NCI-H146 (cell line): ENCODE results near the gene MUC12.
"Not testable (repeated sequence)": the region's sequence is repeated elsewhere in the genome, so short reads cannot be mapped to it uniquely, and the experiment has no call there.

ENCODE experiments used
- DNase-seq: peaks from one replicate; lab custom pipeline; 2025; lab: John Stamatoyannopoulos, UW

MUC12 gene

GRCh38 chr7:100985033-100985797 is 15.8 kb downstream of the MUC12 start:
- DNase-seq, result not testable (repeated sequence)

DNA sequence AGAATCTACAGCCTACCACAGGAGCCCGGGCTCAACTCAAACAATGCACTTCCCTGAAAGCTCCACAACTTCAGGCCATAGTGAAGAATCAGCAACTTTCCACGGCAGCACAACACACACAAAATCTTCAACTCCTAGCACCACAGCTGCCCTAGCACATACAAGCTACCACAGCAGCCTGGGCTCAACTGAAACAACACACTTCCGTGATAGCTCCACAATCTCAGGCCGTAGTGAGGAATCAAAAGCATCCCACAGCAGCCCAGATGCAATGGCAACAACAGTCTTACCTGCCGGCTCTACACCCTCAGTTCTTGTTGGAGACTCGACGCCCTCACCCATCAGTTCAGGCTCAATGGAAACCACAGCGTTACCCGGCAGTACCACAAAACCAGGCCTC is 22.3 kb downstream of the MUC12 start:
- DNase-seq, result no peak

DNA sequence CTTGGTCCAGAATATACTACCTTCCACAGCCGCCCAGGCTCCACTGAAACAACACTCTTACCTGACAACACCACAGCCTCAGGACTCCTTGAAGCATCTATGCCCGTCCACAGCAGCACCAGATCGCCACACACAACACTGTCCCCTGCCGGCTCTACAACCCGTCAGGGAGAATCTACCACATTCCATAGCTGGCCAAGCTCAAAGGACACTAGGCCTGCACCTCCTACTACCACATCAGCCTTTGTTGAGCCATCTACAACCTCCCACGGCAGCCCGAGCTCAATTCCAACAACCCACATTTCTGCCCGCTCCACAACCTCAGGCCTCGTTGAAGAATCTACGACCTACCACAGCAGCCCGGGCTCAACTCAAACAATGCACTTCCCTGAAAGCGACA is 22.9 kb downstream of the MUC12 start:
- DNase-seq, result not testable (repeated sequence)

DNA sequence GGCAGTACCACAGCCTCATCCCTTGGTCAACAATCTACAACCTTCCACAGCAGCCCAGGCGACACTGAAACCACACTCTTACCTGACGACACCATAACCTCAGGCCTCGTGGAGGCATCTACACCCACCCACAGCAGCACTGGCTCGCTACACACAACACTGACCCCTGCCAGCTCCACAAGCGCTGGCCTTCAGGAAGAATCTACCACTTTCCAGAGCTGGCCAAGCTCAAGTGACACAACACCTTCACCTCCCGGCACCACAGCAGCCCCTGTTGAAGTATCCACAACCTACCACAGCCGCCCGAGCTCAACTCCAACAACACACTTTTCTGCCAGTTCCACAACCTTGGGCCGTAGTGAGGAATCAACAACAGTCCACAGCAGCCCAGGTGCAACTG is 25.3 kb downstream of the MUC12 start:
- not testable (repeated sequence) for DNase-seq

DNA sequence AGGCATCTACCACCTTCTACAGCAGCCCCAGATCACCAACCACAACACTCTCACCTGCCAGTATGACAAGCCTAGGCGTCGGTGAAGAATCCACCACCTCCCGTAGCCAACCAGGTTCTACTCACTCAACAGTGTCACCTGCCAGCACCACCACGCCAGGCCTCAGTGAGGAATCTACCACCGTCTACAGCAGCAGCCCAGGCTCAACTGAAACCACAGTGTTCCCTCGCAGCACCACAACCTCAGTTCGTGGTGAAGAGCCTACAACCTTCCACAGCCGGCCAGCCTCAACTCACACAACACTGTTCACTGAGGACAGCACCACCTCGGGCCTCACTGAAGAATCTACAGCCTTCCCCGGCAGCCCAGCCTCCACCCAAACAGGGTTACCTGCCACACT is 29.2 kb downstream of the MUC12 start:
- DNase-seq, result not testable (repeated sequence)

DNA sequence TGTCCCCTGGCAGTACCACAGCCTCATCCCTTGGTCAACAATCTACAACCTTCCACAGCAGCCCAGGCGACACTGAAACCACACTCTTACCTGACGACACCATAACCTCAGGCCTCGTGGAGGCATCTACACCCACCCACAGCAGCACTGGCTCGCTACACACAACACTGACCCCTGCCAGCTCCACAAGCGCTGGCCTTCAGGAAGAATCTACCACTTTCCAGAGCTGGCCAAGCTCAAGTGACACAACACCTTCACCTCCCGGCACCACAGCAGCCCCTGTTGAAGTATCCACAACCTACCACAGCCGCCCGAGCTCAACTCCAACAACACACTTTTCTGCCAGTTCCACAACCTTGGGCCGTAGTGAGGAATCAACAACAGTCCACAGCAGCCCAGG is 30.0 kb downstream of the MUC12 start:
- DNase-seq, result not testable (repeated sequence)

- not testable (repeated sequence) for DNase-seq
Measured at GRCh38 chr7:101000025-101000424, 30.7 kb downstream of the MUC12 start.

- DNase-seq, result not testable (repeated sequence)
Measured at GRCh38 chr7:101002333-101002732, 33.0 kb downstream of the MUC12 start.

- DNase-seq, result not testable (repeated sequence)
Measured at GRCh38 chr7:101007361-101007760, 38.0 kb downstream of the MUC12 start.

GRCh38 chr7:101009629-101010028 is 40.3 kb downstream of the MUC12 start:
- no peak for DNase-seq

- no peak for DNase-seq
Measured at GRCh38 chr7:101012931-101013330, 43.6 kb downstream of the MUC12 start.

DNA sequence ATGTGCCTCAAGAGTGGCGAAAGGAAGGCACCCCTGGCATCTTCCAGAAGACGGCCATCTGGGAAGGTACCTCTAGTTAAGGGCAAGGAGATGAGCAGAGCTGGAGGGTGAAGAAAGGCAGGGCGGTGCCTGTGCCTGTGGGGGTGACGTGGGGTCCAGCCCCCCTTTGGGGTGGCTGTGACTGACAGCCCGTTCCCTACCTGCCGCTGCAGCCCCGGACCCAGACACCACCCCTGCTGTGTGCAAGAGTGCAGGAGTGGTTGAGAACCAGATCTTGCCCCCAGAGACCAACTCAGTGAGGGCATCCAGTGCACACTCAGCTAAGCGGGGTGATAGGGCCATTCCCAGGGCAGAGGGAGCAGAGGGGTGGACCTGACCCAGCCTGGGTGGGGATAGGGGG is 46.3 kb downstream of the MUC12 start:
- no peak for DNase-seq

DNA sequence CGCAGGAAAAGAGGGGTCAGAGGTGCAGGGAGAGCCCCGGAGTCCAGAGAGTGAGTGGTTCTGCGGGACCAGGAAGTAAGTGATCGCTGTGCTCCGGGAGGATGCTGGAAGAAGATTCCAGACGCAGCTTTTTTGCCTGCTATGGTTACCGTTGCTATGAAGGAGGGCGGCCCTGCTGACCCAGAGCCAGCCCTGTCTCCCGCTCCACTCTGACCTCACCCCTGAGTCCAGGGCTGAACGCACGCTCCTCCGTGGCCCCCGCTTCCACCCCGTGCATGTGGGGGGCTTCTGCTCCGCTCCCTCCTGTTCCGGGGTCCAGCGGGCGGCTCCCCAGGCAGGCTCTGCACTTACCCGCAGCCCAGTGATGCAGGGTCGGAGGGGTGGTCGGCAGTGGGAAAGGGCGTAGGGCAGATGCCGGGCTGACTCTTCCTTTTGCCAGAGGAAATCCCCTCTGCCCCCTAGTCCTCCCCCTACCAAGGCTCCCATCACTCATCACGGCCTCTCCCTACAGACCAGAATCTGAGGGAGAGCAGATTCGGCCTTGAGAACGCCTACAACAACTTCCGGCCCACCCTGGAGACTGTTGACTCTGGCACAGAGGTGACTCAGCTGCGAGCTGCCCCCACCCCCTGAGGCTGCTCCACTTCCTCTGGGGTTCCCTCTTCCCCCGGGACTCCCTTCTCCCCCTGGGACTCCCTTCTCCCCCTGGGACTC is 47.9 kb downstream of the MUC12 start:
- peak; percentile 19 for DNase-seq

DNA sequence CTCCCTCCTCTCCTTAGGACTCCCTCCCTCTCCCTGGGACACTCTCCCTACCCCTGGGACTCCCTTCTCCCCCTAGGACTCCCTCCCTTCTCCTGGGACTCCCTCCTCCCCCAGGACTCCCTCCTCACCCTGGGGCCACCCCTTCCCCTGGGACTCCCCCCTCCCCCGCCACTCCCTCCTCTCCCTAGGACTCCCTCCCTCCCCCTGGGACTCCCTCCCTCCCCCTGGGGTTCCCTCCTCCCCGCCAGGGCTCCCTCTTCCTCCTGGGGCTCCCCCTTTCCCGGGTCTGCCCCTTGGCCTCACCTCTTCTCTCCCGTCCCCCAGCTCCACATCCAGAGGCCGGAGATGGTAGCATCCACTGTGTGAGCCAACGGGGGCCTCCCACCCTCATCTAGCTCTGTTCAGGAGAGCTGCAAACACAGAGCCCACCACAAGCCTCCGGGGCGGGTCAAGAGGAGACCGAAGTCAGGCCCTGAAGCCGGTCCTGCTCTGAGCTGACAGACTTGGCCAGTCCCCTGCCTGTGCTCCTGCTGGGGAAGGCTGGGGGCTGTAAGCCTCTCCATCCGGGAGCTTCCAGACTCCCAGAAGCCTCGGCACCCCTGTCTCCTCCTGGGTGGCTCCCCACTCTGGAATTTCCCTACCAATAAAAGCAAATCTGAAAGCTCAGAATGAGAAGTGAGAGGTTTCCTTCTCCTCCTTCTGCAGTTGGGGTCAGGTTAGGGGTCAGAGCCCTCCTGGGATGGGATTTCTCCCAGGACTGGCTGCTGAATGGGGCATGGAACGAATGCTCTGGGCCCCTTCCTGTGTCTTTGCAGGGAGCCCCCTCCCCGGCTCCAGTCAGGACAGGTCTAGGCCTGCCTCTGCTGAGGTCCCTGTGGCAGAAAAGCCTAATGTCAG is 49.2 kb downstream of the MUC12 start:
- no peak for DNase-seq

GRCh38 chr7:101020444-101020843 is 51.1 kb downstream of the MUC12 start:
- no peak for DNase-seq

- peak; percentile 6 for DNase-seq
Measured at GRCh38 chr7:101021703-101022102, 52.3 kb downstream of the MUC12 start.

DNA sequence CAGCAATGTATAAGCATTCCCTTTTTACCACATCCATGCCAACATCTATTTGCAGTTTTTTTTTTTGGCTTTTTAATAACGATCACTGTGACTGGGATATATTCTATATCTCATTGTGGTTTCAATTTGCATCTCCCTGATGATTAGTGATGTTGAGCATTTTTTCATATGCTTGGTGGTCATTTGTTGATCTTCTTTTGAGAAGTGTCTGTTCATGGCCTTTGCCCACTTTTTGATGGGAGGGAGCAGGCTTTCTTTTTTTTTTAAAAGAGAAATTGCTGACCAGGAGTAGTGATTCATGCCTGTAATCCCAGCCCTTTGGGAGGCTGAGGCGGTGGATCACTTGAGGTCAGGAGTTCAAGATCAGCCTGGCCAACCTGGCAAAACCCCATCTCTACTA is 54.5 kb downstream of the MUC12 start:
- no peak for DNase-seq

- no peak for DNase-seq
Measured at GRCh38 chr7:101031082-101031481, 61.7 kb downstream of the MUC12 start.

- DNase-seq, result no peak
Measured at GRCh38 chr7:101035941-101036340, 66.6 kb downstream of the MUC12 start.

GRCh38 chr7:101041283-101041682 is 71.9 kb downstream of the MUC12 start:
- not testable (repeated sequence) for DNase-seq

GRCh38 chr7:101058355-101058754 is 89.0 kb downstream of the MUC12 start:
- DNase-seq, result no peak

GRCh38 chr7:101059620-101059942 is 90.2 kb downstream of the MUC12 start:
- DNase-seq, result no peak

DNA sequence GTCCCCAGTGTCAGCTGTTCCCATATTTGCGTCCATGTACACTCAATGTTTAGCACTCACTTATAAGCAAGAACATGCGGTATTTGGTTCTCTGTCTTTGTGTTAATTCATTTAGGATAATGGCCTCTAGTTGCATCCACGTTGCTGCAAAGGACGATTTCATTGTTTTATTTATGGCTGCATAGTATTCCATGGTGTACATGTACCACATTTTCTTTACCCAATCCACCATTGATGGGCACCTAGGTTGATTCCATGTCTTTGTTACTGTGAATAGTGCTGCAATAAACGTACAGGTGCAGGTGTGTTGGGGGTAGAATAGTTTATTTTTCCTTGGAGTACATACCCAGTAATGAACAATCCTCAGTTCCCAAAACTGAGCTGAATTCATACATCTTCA is 91.6 kb downstream of the MUC12 start:
- DNase-seq, result no peak
